ENCODE results near the gene CLDN5.

DNA sequence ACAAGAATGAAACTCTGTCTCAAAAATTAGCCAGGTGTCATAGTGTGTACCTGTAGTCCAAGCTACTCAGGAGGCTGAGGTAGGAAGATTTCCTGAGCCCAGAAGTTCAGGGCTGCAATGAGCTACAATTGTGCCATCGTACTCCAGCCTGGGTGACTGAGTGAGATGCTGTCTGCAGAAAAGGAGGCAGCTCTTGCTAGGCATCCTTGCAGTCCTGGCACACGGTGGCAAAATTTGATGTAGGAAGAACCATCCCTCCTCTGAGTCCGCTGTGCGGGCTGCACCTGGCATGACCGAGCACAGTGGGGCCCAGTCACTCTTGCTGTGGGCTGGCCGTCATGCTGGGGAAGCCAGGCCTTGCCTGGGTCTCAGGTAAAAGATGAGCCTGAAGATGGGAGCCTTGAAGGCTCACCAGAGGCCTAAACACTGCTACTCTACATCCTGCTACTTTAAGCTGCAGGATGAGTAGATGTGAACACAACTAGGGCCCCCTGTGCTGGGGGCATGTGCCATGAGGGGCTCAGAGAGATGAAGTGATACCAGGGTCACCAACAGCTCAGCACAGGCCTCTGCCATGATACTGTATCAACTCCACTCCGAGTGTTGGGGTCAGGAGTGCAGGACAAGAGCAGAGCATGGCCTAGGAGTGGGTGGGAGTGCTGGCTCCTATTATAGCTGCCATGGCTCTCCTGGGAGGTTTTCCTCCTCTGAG lies 25.9 kb downstream of the CLDN5 start:
- TF ChIP-seq BHLHE40 (IDR thresholded peaks at IDR 0.05; ENCODE audit: borderline replicate concordance): no peak
- no peak for TF ChIP-seq SP1 (IDR thresholded peaks at IDR 0.05)
- no peak for TF ChIP-seq TARDBP (IDR thresholded peaks at IDR 0.05)
- no peak for TF ChIP-seq FOXM1 (IDR thresholded peaks at IDR 0.05; ENCODE audit: borderline replicate concordance)
- TF ChIP-seq FOXK2 (IDR thresholded peaks at IDR 0.05): no peak
- TF ChIP-seq HDGF (IDR thresholded peaks at IDR 0.05; ENCODE audit: borderline replicate concordance): no peak
- TF ChIP-seq ZNF384 (IDR thresholded peaks at IDR 0.05): no peak
- no peak for TF ChIP-seq SUZ12 (IDR thresholded peaks at IDR 0.05)
- no peak for TF ChIP-seq NFRKB (IDR thresholded peaks at IDR 0.05)
- TF ChIP-seq FOXA1 (IDR thresholded peaks at IDR 0.05): no peak

Measured in HEK293T (cell line).